Kidney capillary endothelial cell (primary cell): ENCODE measurements around the gene MCFD2.

ENCODE experiments used
- DNase-seq: peaks from one replicate; pipeline ENCODE4 v3.0.0-alpha.2; 2018; ENCODE audit warnings: low spot score

Gene MCFD2

GRCh38 chr2:46915281-46915810, at the start of gene MCFD2:
Gene MCFD2, minus strand, starts transcription at chr2:46915806. Its CDS starts 6,635 bp downstream, at chr2:46909171.
- peak; percentile 40 for DNase-seq

- no peak for DNase-seq
These were observed 49.4 kb upstream of the MCFD2 start for GRCh38 chr2:46964835-46965560.

- DNase-seq: no peak
These were observed 48.5 kb upstream of the MCFD2 start for GRCh38 chr2:46963941-46964673.

GRCh38 chr2:46963210-46963609, 47.6 kb upstream of the MCFD2 start:
- DNase-seq: no peak

GRCh38 chr2:46962751-46963150, 47.1 kb upstream of the MCFD2 start:
- no peak for DNase-seq

GRCh38 chr2:46960618-46961017, 45.0 kb upstream of the MCFD2 start:
- DNase-seq: no peak

GRCh38 chr2:46958431-46959017, 42.9 kb upstream of the MCFD2 start:
- no peak for DNase-seq

GRCh38 chr2:46956981-46957531, 41.5 kb upstream of the MCFD2 start:
- no peak for DNase-seq

GRCh38 chr2:46955764-46956163, 40.2 kb upstream of the MCFD2 start:
- DNase-seq: no peak

- peak; percentile 84 for DNase-seq
These were observed 39.5 kb upstream of the MCFD2 start for GRCh38 chr2:46954951-46955571.

- no peak for DNase-seq
These were observed 36.6 kb upstream of the MCFD2 start for GRCh38 chr2:46952171-46952570.

- no peak for DNase-seq
These were observed 35.9 kb upstream of the MCFD2 start for GRCh38 chr2:46951290-46952064.

- DNase-seq: no peak
These were observed 34.7 kb upstream of the MCFD2 start for GRCh38 chr2:46950314-46950713.

- no peak for DNase-seq
These were observed 32.2 kb upstream of the MCFD2 start for GRCh38 chr2:46947841-46948240.

- DNase-seq: no peak
These were observed 30.1 kb upstream of the MCFD2 start for GRCh38 chr2:46945671-46946070.

GRCh38 chr2:46943881-46944798, 28.5 kb upstream of the MCFD2 start:
- DNase-seq: no peak

GRCh38 chr2:46942891-46943626, 27.5 kb upstream of the MCFD2 start:
- no peak for DNase-seq

- no peak for DNase-seq
These were observed 26.5 kb upstream of the MCFD2 start for GRCh38 chr2:46942143-46942526.

GRCh38 chr2:46939626-46940359, 24.2 kb upstream of the MCFD2 start:
- no peak for DNase-seq
